Neural progenitor cell (in vitro differentiated cells): ENCODE data around the gene CTDSP1. TPM values are rescaled to one million over a fixed set of nuclear protein-coding genes. Genes with fewer than 3 reads are reported as not detected.

ENCODE experiments used
- DNase-seq: peaks from one replicate; pipeline ENCODE4 v3.0.0-alpha.2; 2016; ENCODE audit warnings: low spot score
- H2AFZ ChIP-seq: fragments of 200-600 bp; sonication (generic); replicated peaks from 2 replicates; pipeline ENCODE4 v1.6.1; 2016; ENCODE audit warnings: antibody characterized with exemption
- H3F3A ChIP-seq: fragments of 200-600 bp; sonication (generic); 2 replicates; pipeline ENCODE4 v1.6.1; 2016; ENCODE audit warnings: antibody characterized with exemption, low read depth
- H3K27ac ChIP-seq: fragments of 200-600 bp; sonication (generic); 2 replicates; pipeline ENCODE4 v1.5.1; 2016; ENCODE audit warnings: mild to moderate bottlenecking
- H3K27me3 ChIP-seq: fragments of 200-600 bp; sonication (generic); 2 replicates; pipeline ENCODE4 v1.6.1; 2016; ENCODE audit warnings: mild to moderate bottlenecking, moderate library complexity
- H3K36me3 ChIP-seq: fragments of 200-600 bp; sonication (generic); 2 replicates; pipeline ENCODE4 v1.5.1; 2016
- H3K4me1 ChIP-seq: fragments of 200-600 bp; sonication (generic); 2 replicates; pipeline ENCODE4 v1.6.1; 2016; ENCODE audit warnings: mixed run types
- H3K4me2 ChIP-seq: fragments of 200-600 bp; sonication (generic); 2 replicates; pipeline ENCODE4 v1.6.1; 2016
- H3K4me3 ChIP-seq: fragments of 200-600 bp; sonication (generic); 2 replicates; pipeline ENCODE4 v1.5.1; 2016
- H3K79me2 ChIP-seq: fragments of 200-600 bp; sonication (generic); 2 replicates; pipeline ENCODE4 v1.6.1; 2016; ENCODE audit warnings: low read depth
- H3K9ac ChIP-seq: fragments of 200-600 bp; sonication (generic); 2 replicates; pipeline ENCODE4 v1.6.1; 2016
- H3K9me3 ChIP-seq: fragments of 200-600 bp; sonication (generic); 2 replicates; pipeline ENCODE4 v1.5.1; 2016; ENCODE audit warnings: low read depth
- H4K20me1 ChIP-seq: fragments of 200-600 bp; sonication (generic); 2 replicates; pipeline ENCODE4 v1.6.1; 2016; ENCODE audit warnings: low read depth
- H3K27ac Mint-ChIP-seq: 3 replicates; pipeline ENCODE4 v1.8.0; 2021; ENCODE audit warnings: mixed read lengths
- H3K27me3 Mint-ChIP-seq: 2 replicates; pipeline ENCODE4 v1.8.0; 2022; ENCODE audit warnings: low read depth, mild to moderate bottlenecking, inconsistent platforms, moderate library complexity, mixed read lengths; ENCODE audit not compliant: insufficient read depth
- H3K36me3 Mint-ChIP-seq: 3 replicates; pipeline ENCODE4 v1.8.0; 2021; ENCODE audit warnings: mixed read lengths
- H3K4me1 Mint-ChIP-seq: 3 replicates; pipeline ENCODE4 v1.8.0; 2021; ENCODE audit warnings: mixed read lengths
- H3K4me3 Mint-ChIP-seq: 3 replicates; pipeline ENCODE4 v1.8.0; 2021; ENCODE audit warnings: mild to moderate bottlenecking, moderate library complexity, mixed read lengths
- H3K9me3 Mint-ChIP-seq: 3 replicates; pipeline ENCODE4 v1.8.0; 2020; ENCODE audit warnings: mixed read lengths
- CTCF ChIP-seq: fragments of 200-600 bp; sonication (generic); IDR thresholded peaks from 2 replicates; pipeline ENCODE4 v1.5.1; 2017; ENCODE audit warnings: antibody characterized with exemption, mild to moderate bottlenecking
- EZH2 ChIP-seq: fragments of 200-600 bp; sonication (generic); IDR thresholded peaks from 2 replicates; pipeline ENCODE4 v1.6.1; 2017; ENCODE audit warnings: antibody characterized with exemption, mild to moderate bottlenecking, moderate library complexity
- EZH2phosphoT487 ChIP-seq: fragments of 200-600 bp; sonication (generic); IDR thresholded peaks from 2 replicates; pipeline ENCODE4 v1.6.1; 2017; ENCODE audit warnings: antibody characterized with exemption
- total RNA-seq: library from RNA; depleted of rRNA; stranded (reverse); fragments of >200 nt; gene quantifications from 2 replicates; pipeline ENCODE4 v1.2.3, GENCODE V29; 2015; ENCODE audit warnings: low replicate concordance

Gene CTDSP1
- total RNA-seq, 1 donor from 2014 or later = 31.3 TPM

DNA sequence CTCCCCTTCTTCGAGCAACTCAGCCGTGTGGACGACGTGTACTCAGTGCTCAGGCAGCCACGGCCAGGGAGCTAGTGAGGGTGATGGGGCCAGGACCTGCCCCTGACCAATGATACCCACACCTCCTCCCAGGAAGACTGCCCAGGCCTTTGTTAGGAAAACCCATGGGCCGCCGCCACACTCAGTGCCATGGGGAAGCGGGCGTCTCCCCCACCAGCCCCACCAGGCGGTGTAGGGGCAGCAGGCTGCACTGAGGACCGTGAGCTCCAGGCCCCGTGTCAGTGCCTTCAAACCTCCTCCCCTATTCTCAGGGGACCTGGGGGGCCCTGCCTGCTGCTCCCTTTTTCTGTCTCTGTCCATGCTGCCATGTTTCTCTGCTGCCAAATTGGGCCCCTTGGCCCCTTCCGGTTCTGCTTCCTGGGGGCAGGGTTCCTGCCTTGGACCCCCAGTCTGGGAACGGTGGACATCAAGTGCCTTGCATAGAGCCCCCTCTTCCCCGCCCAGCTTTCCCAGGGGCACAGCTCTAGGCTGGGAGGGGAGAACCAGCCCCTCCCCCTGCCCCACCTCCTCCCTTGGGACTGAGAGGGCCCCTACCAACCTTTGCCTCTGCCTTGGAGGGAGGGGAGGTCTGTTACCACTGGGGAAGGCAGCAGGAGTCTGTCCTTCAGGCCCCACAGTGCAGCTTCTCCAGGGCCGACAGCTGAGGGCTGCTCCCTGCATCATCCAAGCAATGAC is 4.8 kb downstream of the CTDSP1 start:
- Histone ChIP-seq H3K4me2 (no peak overlapping the region), H3K27me3 (peaks cover 1% of the 10 kb centered on the region), H3F3A (peaks cover 27% of the 10 kb centered on the region), H3K36me3 (no peaks in the 10 kb centered on the region), H2AFZ (no peak overlapping the region), H3K4me3 (no peak overlapping the region), H3K9ac (no peak overlapping the region), H3K9me3 (no peaks in the 10 kb centered on the region), H3K79me2 (peaks cover 23% of the 10 kb centered on the region), H3K4me1 (peaks cover 18% of the 10 kb centered on the region), H3K27ac (no peak overlapping the region), H4K20me1 (peaks cover 14% of the 10 kb centered on the region)
- H3K27me3 Mint-ChIP-seq = no peaks in the 10 kb centered on the region
- H3K36me3 Mint-ChIP-seq = peaks cover 10% of the 10 kb centered on the region
- no peaks in the 10 kb centered on the region for H3K9me3 Mint-ChIP-seq
- peak; percentile 1 for DNase-seq
- H3K27ac Mint-ChIP-seq = no peak overlapping the region
- TF ChIP-seq CTCF = no peak
- TF ChIP-seq EZH2phosphoT487 = no peak
- TF ChIP-seq EZH2 = no peak
- H3K4me1 Mint-ChIP-seq = peaks cover 19% of the 10 kb centered on the region
- no peak overlapping the region for H3K4me3 Mint-ChIP-seq

DNA sequence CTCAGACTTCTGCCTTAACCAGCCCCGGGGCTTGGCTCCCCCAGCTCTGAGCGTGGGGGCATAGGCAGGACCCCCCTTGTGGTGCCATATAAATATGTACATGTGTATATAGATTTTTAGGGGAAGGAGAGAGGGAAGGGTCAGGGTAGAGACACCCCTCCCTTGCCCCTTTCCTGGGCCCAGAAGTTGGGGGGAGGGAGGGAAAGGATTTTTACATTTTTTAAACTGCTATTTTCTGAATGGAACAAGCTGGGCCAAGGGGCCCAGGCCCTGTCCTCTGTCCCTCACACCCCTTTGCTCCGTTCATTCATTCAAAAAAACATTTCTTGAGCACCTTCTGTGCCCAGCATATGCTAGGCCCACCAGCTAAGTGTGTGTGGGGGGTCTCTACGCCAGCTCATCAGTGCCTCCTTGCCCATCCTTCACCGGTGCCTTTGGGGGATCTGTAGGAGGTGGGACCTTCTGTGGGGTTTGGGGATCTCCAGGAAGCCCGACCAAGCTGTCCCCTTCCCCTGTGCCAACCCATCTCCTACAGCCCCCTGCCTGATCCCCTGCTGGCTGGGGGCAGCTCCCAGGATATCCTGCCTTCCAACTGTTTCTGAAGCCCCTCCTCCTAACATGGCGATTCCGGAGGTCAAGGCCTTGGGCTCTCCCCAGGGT is 5.5 kb downstream of the CTDSP1 start:
- H3K27ac ChIP-seq = peak overlapping the region; percentile 18
- H3K4me1 ChIP-seq = peaks cover 18% of the 10 kb centered on the region
- Mint-ChIP-seq H3K4me3 (peak overlapping the region; percentile 86), H3K4me1 (peaks cover 19% of the 10 kb centered on the region), H3K27ac (no peak overlapping the region), H3K27me3 (no peaks in the 10 kb centered on the region), H3K9me3 (no peaks in the 10 kb centered on the region), H3K36me3 (peaks cover 10% of the 10 kb centered on the region)
- H3K36me3 ChIP-seq = no peaks in the 10 kb centered on the region
- peaks cover 16% of the 10 kb centered on the region for H3K79me2 ChIP-seq
- H3K4me3 ChIP-seq = peak overlapping the region; percentile 56
- peak overlapping the region; percentile 81 for H3K4me2 ChIP-seq
- TF ChIP-seq CTCF (no peak), EZH2 (no peak), EZH2phosphoT487 (no peak)
- no peak overlapping the region for H3K9ac ChIP-seq
- H2AFZ ChIP-seq = no peak overlapping the region
- no peaks in the 10 kb centered on the region for H3K27me3 ChIP-seq
- DNase-seq = no peak
- no peaks in the 10 kb centered on the region for H3K9me3 ChIP-seq
- H4K20me1 ChIP-seq = peaks cover 14% of the 10 kb centered on the region
- peaks cover 27% of the 10 kb centered on the region for H3F3A ChIP-seq

GRCh38 chr2:218405746-218406208 is 6.1 kb downstream of the CTDSP1 start:
- Histone ChIP-seq H3K4me3 (peak overlapping the region; percentile 56), H3K4me1 (peaks cover 18% of the 10 kb centered on the region), H3K27me3 (no peaks in the 10 kb centered on the region), H3K9me3 (no peaks in the 10 kb centered on the region), H2AFZ (no peak overlapping the region), H3K4me2 (peak overlapping the region; percentile 81), H3F3A (peaks cover 27% of the 10 kb centered on the region), H3K27ac (peak overlapping the region; percentile 18), H3K9ac (no peak overlapping the region), H3K36me3 (no peaks in the 10 kb centered on the region), H3K79me2 (peaks cover 10% of the 10 kb centered on the region), H4K20me1 (peaks cover 10% of the 10 kb centered on the region)
- no peak overlapping the region for H3K27ac Mint-ChIP-seq
- H3K4me3 Mint-ChIP-seq = peak overlapping the region; percentile 86
- H3K27me3 Mint-ChIP-seq = no peaks in the 10 kb centered on the region
- peaks cover 10% of the 10 kb centered on the region for H3K36me3 Mint-ChIP-seq
- DNase-seq = peak; percentile 34
- no peaks in the 10 kb centered on the region for H3K9me3 Mint-ChIP-seq
- TF ChIP-seq EZH2phosphoT487 (no peak), EZH2 (no peak), CTCF (no peak)
- H3K4me1 Mint-ChIP-seq = peaks cover 19% of the 10 kb centered on the region
